Activated naive CD4-positive, alpha-beta T cell treated with anti-CD3 and anti-CD28 coated beads, Interleukin-2, amount 50 U/mL, for 24 hours (primary cell): Measurements from ENCODE around the gene RGS7BP.

ENCODE experiments used
- H3K27ac Mint-ChIP-seq: one replicate; pipeline ENCODE4 v1.8.0; 2021; ENCODE audit warnings: mild to moderate bottlenecking, mixed read lengths
- H3K27me3 Mint-ChIP-seq: one replicate; pipeline ENCODE4 v1.8.0; 2021; ENCODE audit warnings: mixed read lengths
- H3K36me3 Mint-ChIP-seq: one replicate; pipeline ENCODE4 v1.8.0; 2021; ENCODE audit warnings: mixed read lengths
- H3K4me1 Mint-ChIP-seq: one replicate; pipeline ENCODE4 v1.8.0; 2021; ENCODE audit warnings: mixed read lengths
- H3K4me3 Mint-ChIP-seq: one replicate; pipeline ENCODE4 v1.8.0; 2021; ENCODE audit warnings: mild to moderate bottlenecking, mixed read lengths
- H3K9me3 Mint-ChIP-seq: one replicate; pipeline ENCODE4 v1.8.0; 2021; ENCODE audit warnings: mixed read lengths

RGS7BP gene

GRCh38 chr5:64637837-64638443 is 132.1 kb downstream of the RGS7BP start:
- Mint-ChIP-seq H3K36me3 (no peaks in the 10 kb centered on the region), H3K27ac (no peak overlapping the region), H3K4me1 (no peaks in the 10 kb centered on the region), H3K9me3 (no peaks in the 10 kb centered on the region), H3K27me3 (peaks cover 10% of the 10 kb centered on the region), H3K4me3 (no peak overlapping the region)

DNA sequence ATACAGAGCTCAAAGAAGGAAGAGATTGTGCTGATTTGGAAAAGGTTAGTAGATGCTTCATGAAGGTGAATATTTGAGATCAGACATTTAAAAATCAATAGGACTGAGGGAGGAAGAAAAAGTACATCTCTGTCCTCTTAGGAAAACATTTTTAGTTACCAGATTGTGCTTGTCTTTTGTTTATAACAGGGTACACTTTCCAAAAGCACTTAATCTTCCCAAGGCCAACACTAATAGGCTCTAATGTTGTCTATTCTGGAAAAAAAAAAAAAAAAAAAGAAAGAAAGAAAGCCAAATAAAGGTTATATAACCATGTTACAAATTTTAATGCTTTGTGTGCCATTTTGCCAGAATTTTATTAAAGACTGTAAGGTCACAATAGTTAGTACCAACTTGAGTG is 139.0 kb downstream of the RGS7BP start:
- Mint-ChIP-seq H3K9me3 (no peaks in the 10 kb centered on the region), H3K4me3 (no peak overlapping the region), H3K27me3 (no peaks in the 10 kb centered on the region), H3K27ac (no peak overlapping the region), H3K4me1 (no peaks in the 10 kb centered on the region), H3K36me3 (no peaks in the 10 kb centered on the region)

- Mint-ChIP-seq H3K9me3 (no peaks in the 10 kb centered on the region), H3K4me1 (no peaks in the 10 kb centered on the region), H3K36me3 (no peaks in the 10 kb centered on the region), H3K27me3 (no peaks in the 10 kb centered on the region), H3K4me3 (no peak overlapping the region), H3K27ac (no peak overlapping the region)
These were observed 140.4 kb downstream of the RGS7BP start for GRCh38 chr5:64646169-64646568.

- no peaks in the 10 kb centered on the region for H3K9me3 Mint-ChIP-seq
- H3K27ac Mint-ChIP-seq, result no peak overlapping the region
- H3K4me3 Mint-ChIP-seq, result no peak overlapping the region
- no peaks in the 10 kb centered on the region for H3K4me1 Mint-ChIP-seq
- no peaks in the 10 kb centered on the region for H3K36me3 Mint-ChIP-seq
- no peaks in the 10 kb centered on the region for H3K27me3 Mint-ChIP-seq
These were observed 143.7 kb downstream of the RGS7BP start for GRCh38 chr5:64649512-64649911.

- no peaks in the 10 kb centered on the region for H3K4me1 Mint-ChIP-seq
- H3K4me3 Mint-ChIP-seq, result no peak overlapping the region
- no peaks in the 10 kb centered on the region for H3K36me3 Mint-ChIP-seq
- H3K27ac Mint-ChIP-seq, result no peak overlapping the region
- H3K9me3 Mint-ChIP-seq, result no peaks in the 10 kb centered on the region
- peaks cover 2% of the 10 kb centered on the region for H3K27me3 Mint-ChIP-seq
These were observed 148.1 kb downstream of the RGS7BP start for GRCh38 chr5:64653766-64654560.

DNA sequence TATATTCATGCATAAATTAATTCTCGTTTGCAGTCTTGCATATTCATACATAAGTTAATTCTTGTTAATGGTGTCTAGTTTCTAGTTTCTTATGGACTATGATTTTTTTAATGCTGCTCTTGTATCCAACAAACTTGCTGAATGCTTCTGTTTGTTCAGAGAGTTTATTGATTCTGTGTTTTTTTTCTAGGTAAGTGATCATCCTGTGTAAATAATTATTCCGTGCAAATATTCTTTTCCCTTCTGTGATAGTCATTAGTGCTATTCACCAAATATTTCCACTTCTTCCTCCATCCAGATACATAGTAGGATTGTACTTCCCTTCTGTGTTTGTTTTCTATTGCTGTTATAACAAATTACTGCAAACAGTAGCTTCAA is 148.7 kb downstream of the RGS7BP start:
- Mint-ChIP-seq H3K27me3 (peaks cover 5% of the 10 kb centered on the region), H3K4me3 (no peak overlapping the region), H3K27ac (no peak overlapping the region), H3K4me1 (no peaks in the 10 kb centered on the region), H3K36me3 (no peaks in the 10 kb centered on the region), H3K9me3 (no peaks in the 10 kb centered on the region)

- Mint-ChIP-seq H3K9me3 (no peaks in the 10 kb centered on the region), H3K4me3 (no peak overlapping the region), H3K27me3 (peaks cover 5% of the 10 kb centered on the region), H3K4me1 (no peaks in the 10 kb centered on the region), H3K27ac (no peak overlapping the region), H3K36me3 (no peaks in the 10 kb centered on the region)
These were observed 149.8 kb downstream of the RGS7BP start for GRCh38 chr5:64655596-64655995.

GRCh38 chr5:64659289-64659688 is 153.5 kb downstream of the RGS7BP start:
- no peaks in the 10 kb centered on the region for H3K36me3 Mint-ChIP-seq
- H3K4me1 Mint-ChIP-seq, result no peaks in the 10 kb centered on the region
- H3K9me3 Mint-ChIP-seq, result no peaks in the 10 kb centered on the region
- H3K27ac Mint-ChIP-seq, result no peak overlapping the region
- peaks cover 7% of the 10 kb centered on the region for H3K27me3 Mint-ChIP-seq
- H3K4me3 Mint-ChIP-seq, result no peak overlapping the region
